ENCODE data around the gene REEP3. TPM values are rescaled to one million over a fixed set of nuclear protein-coding genes. Genes with fewer than 3 reads are reported as not detected.

The REEP3 gene
- total RNA-seq, 4 donors from 2014 or later, result 60.3 to 115 (median 89.2) TPM

DNA sequence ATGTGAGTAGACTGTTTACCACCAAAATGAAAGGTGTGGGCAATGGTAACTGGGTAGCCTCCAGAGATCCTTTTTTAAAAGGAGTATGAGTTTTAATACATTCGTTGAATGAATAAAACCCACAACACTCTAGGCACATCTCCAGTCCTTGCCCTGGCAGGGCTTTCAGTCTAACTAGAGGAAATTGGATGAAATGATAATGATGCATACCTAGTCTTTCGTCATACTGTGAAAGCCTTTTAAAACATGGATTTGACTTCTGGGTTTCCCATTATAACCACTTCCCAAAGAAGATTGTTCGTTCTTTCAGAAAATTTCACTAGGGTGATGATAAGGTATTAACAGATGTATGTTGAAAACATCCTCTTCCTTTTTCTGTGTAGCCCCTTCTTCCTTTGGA lies 110.8 kb downstream of the REEP3 start:
- no peak for TF ChIP-seq POLR2A (IDR thresholded peaks at IDR 0.05; ENCODE audit: low read depth)
- no peak for TF ChIP-seq EP300 (IDR thresholded peaks at IDR 0.05)
- TF ChIP-seq, protein P1, sequence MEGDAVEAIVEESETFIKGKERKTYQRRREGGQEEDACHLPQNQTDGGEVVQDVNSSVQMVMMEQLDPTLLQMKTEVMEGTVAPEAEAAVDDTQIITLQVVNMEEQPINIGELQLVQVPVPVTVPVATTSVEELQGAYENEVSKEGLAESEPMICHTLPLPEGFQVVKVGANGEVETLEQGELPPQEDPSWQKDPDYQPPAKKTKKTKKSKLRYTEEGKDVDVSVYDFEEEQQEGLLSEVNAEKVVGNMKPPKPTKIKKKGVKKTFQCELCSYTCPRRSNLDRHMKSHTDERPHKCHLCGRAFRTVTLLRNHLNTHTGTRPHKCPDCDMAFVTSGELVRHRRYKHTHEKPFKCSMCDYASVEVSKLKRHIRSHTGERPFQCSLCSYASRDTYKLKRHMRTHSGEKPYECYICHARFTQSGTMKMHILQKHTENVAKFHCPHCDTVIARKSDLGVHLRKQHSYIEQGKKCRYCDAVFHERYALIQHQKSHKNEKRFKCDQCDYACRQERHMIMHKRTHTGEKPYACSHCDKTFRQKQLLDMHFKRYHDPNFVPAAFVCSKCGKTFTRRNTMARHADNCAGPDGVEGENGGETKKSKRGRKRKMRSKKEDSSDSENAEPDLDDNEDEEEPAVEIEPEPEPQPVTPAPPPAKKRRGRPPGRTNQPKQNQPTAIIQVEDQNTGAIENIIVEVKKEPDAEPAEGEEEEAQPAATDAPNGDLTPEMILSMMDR (IDR thresholded peaks at IDR 0.05), result no peak
- no peak for TF ChIP-seq POLR2AphosphoS5 (IDR thresholded peaks at IDR 0.05)
- peaks cover 29 to 37% (median 35%) of the 10 kb centered on the region in 4 donors for H3K4me1 ChIP-seq
- no peak overlapping the region for H3K4me3 ChIP-seq
- H3K27me3 ChIP-seq, result no peaks in the 10 kb centered on the region
- WGBS, result 57% methylated on average over 3 of the region's 3 CpGs
- H3K9me3 ChIP-seq, result no peaks in the 10 kb centered on the region
- no peak for DNase-seq (ENCODE audit: extremely low spot score)
- H3K27ac ChIP-seq (replicated peaks in 1 of 4), result peak overlapping the region; percentile 95 to 99 (median 96)
- no peaks in the 10 kb centered on the region for H3K36me3 ChIP-seq
- intact Hi-C loops (cut with DNase I), result loop anchor here (2.0 to 5.0 kb wide), 3 partner anchors 65 to 465 kb away; no protein-coding TSS in a partner anchor

DNA sequence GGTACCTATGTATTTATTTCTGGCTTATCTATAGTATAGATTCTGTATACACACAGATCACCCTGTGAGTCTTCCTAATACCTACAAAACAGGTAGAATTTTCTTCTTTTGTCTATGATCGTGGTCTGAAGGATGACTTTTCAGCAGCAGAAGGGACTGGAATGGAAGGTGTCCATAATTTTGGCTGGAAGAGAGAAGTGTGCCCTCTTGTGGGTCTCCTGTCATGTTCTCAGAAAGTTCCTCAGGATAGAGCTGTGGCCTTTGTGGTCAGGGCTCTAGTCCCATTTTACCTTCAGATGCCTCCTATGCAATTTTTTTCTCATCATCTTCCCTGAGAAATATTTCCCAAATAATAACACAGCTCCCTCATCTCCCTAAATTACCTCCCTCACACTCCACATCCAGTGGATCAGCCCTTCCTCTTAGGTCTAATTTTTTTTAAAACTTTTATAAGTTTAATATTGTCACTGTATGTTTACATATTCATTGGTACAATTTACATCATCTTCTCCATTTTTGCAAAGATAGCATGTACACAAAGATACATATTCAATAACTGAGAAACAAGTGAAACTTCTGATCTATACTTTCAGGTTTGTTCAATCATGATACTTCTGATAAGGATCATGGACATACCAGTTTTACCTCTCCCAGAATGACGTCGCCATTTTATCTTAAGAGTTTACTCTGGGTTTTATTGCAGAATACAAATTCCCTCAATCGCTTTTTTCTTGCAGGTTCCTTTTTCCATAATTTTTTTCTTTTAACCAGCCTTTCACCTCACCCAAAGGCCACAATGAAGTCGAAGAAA lies 112.7 kb downstream of the REEP3 start:
- Histone ChIP-seq H3K27ac (replicated peaks in 1 of 4) (no peak overlapping the region), H3K9me3 (no peaks in the 10 kb centered on the region), H3K36me3 (no peaks in the 10 kb centered on the region), H3K4me3 (no peak overlapping the region), H3K4me1 (peaks cover 12 to 18% (median 17%) of the 10 kb centered on the region in 4 donors), H3K27me3 (no peaks in the 10 kb centered on the region)
- WGBS, result 81% methylated on average over 5 of the region's 5 CpGs
- no peak for TF ChIP-seq POLR2A (IDR thresholded peaks at IDR 0.05; ENCODE audit: low read depth)
- TF ChIP-seq, protein P1 (IDR thresholded peaks at IDR 0.05), result peak; percentile 36 to 46 (median 40)
- intact Hi-C loops (cut with DNase I), result loop anchor here (5.0 kb wide), 2 partner anchors 63 to 467 kb away; no protein-coding TSS in a partner anchor
- DNase-seq (ENCODE audit: extremely low spot score), result no peak

DNA sequence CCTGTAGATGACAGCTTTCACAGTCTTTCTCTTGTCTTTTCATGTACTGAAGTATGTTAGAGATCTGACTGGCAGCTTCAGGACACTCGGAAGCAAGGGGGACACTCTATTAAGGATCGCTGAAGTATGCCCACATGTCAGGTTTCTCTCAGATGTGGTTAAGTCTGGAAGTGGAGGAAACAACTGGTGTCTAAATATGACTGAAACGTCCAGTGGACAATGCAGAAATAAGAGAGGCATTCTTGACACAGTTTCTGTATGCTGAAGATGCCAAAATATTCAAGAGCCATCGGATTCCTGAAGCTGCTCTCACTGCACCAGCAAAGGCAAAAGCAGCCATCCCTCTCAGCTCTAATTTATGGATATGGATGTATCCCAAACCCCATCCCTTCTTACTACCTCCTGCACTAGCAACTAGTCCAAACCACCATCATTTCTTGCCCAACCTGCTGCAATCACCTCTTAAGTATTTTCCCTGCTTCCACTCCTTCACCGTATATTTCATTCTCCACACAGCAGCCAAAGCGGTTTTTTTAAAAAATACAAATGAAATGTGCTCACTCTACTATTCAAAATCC lies 113.4 kb downstream of the REEP3 start:
- TF ChIP-seq POLR2AphosphoS5 (IDR thresholded peaks at IDR 0.05) (no peak), EP300 (IDR thresholded peaks at IDR 0.05) (no peak), POLR2A (IDR thresholded peaks at IDR 0.05; ENCODE audit: low read depth) (no peak)
- TF ChIP-seq, protein P1 (IDR thresholded peaks at IDR 0.05), result no peak

DNA sequence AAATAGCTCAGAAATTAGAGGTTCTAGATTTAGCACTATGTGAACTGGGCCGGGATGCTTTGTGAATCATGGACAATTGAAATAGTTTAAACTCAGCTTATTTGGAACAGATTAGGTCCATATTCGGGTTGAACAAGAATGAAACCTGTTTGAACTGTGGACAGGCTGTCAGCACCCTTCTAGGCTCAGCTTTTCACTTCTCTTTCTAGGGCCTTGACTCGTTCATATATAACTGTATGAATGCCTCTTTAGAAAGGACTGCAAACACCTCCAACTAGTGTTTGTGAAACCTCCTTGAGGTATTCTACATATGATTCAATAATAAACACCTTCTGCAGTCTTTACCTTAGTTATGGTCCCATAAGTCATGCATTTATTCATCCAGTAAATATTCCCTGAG lies 115.6 kb downstream of the REEP3 start:
- Histone ChIP-seq H3K4me1 (peaks cover under 1 to 10% (median 3%) of the 10 kb centered on the region in 4 donors), H3K36me3 (no peaks in the 10 kb centered on the region), H3K27me3 (no peaks in the 10 kb centered on the region), H3K27ac (replicated peaks in 1 of 4) (no peak overlapping the region), H3K9me3 (no peaks in the 10 kb centered on the region), H3K4me3 (no peak overlapping the region)
- 61% methylated on average over 3 of the region's 3 CpGs for WGBS
- intact Hi-C loops (cut with DNase I), result no loop called here
- no peak for TF ChIP-seq POLR2AphosphoS5 (IDR thresholded peaks at IDR 0.05)
- TF ChIP-seq, protein P1 (IDR thresholded peaks at IDR 0.05), result no peak
- no peak for TF ChIP-seq EP300 (IDR thresholded peaks at IDR 0.05)
- TF ChIP-seq POLR2A (IDR thresholded peaks at IDR 0.05; ENCODE audit: low read depth), result no peak
- no peak for DNase-seq (ENCODE audit: extremely low spot score)

More for the DNA sequence above, 113.4 kb downstream of the REEP3 start:
- Histone ChIP-seq H3K4me3 (no peak overlapping the region), H3K4me1 (peaks cover 11 to 17% (median 15%) of the 10 kb centered on the region in 4 donors), H3K36me3 (no peaks in the 10 kb centered on the region), H3K27me3 (no peaks in the 10 kb centered on the region), H3K27ac (replicated peaks in 1 of 4) (no peak overlapping the region), H3K9me3 (no peaks in the 10 kb centered on the region)
- intact Hi-C loops (cut with DNase I), result loop anchor here (5.0 kb wide), 2 partner anchors 63 to 467 kb away; no protein-coding TSS in a partner anchor
- WGBS, result 82% methylated on average over 6 of the region's 6 CpGs
- DNase-seq (ENCODE audit: extremely low spot score), result no peak

Data from esophagus muscularis mucosa (tissue), 4 donors.